GM04503 (cell line): ENCODE data around the gene LONRF2.

Source experiments
- DNase-seq: peaks from one replicate; pipeline ENCODE4 v3.0.0-alpha.2; 2012; ENCODE audit warnings: low read depth

The LONRF2 gene

DNA sequence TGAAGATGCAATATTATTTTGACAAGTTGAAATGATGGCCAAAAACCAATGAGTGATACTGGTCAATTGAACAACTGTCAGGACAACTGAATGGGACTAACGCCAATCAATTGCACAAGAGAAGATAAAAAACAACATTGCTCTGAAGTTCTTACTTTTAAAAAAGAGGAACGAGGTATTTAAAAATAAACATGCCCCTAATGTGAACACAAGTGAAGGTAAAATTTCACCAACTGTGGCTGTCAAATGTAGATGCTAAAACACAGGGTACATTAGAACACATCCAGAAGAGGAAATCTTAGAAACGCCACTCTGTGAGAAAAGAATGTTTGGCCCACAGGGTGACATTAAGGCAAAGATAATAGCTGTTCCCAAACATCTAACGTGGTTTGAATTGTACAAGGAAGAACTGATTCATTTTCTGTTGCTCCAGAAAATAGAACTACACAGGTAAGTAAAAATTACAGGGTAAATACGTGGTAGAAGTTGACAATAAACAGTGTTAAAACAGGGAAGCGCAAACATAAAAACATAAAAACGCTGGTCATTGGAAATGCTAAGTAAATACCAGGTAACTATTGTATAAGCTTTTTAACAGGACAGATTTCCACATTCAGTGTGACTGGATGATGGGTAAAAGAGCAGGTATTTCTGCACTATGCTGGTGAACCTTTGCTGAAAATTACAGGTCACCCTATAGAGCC, 20.3 kb downstream of the LONRF2 start:
- DNase-seq, result no peak

DNA sequence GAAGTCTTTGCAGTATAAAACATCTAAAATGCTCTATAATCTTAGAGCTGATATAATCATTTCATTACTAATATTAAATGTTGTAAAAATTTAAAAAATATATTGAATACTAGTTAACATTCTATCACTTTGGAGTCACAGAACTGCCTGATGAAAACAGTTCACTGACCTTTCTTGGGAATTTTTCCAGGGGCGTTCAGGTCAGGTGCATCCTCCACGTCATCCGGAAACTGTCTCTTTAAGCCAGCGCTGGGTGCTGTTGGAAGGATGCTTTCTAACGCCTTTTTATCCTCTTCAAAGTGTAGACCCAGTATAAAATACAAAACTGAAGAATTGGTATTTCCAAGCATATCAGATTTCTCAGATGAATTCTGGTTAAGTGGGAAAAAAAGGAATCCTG, 22.8 kb downstream of the LONRF2 start:
- no peak for DNase-seq

DNA sequence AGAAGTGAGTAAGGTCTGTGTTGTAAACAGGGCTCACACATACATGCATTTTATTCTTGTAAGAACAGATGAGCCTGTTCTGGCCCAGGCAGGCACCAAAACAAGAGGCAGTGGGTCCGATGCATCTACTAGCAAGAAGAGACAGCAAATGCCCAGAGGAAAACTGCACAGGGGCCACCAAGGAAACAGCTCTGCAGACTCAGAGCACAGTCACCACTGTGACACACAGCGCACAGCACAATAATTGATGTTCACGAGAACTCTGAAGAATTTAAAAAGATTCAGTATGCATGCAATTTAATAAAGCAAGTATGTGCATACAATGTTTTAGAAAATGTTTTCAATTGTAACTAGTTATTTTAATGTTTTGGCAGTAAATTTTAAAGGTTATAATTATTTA, 24.8 kb downstream of the LONRF2 start:
- DNase-seq, result no peak

DNA sequence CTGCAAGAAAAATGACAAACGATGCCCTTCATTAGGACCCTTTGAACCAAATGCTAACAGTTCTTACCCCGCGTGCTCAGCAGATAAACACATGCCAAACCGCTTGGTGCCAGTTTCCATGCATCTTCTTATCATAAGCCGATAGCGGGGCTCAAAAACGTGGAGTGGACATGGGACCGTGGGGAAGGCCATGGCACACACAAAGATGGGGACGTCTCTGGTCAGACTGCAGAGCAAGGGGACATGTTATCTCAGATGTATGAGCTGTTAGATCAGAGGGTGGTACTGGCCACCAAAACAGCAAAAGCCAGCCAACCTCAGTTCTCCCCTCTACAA, 28.2 kb downstream of the LONRF2 start:
- DNase-seq, result no peak

DNA sequence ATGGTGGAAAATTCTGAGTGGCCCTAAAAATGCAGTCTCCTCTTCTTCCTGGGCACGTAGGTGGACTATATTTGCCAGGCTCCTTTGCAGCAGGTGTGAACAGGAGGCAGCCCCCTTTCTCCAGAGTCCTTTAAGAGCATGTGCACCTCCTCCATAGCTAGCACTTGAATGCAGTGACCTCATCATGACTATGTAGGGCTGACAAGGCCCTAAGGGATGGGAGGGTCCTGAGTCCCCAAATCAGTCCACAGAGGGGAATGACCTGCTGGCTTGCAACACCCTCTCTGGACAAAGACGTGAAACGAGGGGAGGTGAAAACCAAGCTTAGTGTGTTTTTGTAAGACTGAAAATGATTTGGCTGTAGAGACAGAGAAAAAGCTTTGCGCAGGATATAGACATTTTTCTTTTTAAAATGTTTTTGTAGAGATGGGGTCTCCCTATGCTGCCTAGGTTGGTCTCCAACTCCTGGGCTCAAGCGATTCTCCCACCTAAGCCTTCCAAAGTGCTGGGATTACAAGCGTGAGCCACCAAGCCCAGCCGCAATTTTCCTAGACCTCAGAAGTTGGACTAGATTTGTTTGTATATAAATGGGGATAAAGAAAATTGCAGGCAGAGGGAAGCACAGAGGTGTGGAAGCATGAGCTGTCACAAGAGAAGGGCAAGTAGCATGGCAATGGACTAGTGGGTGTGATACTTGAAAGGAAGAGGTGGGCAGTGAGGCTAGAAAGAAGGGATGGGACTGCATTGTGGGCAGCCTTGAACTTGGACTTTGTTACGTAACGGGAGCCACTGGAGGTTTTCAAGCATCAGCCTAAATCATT, 28.8 kb downstream of the LONRF2 start:
- no peak for DNase-seq

DNA sequence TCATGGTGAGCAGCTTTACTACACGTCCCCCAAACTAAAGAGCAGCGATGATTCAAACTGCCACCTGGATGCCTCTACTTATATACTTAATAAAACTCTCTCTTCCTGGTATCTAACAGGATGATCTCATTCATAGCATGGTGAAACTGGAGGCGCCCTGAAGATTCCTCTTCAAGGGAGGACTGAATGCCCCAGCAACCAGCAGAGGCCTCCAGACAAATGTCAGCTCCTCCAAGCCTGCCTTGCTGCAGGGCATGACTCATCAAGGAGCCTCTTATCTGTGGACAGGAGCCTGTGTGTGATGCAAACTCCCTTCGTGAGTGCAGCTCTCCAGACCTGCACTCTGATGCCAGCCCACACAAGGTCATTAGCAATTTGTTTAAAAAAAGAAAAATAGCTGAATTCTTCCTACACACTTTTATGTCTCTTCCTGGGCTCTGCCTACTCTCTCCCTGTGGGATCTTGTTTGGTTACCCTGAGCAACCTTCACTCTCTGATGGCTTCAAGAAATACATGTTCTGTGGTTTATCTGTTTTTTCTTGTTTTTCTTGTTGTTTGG, 30.2 kb downstream of the LONRF2 start:
- peak; percentile 43 for DNase-seq

DNA sequence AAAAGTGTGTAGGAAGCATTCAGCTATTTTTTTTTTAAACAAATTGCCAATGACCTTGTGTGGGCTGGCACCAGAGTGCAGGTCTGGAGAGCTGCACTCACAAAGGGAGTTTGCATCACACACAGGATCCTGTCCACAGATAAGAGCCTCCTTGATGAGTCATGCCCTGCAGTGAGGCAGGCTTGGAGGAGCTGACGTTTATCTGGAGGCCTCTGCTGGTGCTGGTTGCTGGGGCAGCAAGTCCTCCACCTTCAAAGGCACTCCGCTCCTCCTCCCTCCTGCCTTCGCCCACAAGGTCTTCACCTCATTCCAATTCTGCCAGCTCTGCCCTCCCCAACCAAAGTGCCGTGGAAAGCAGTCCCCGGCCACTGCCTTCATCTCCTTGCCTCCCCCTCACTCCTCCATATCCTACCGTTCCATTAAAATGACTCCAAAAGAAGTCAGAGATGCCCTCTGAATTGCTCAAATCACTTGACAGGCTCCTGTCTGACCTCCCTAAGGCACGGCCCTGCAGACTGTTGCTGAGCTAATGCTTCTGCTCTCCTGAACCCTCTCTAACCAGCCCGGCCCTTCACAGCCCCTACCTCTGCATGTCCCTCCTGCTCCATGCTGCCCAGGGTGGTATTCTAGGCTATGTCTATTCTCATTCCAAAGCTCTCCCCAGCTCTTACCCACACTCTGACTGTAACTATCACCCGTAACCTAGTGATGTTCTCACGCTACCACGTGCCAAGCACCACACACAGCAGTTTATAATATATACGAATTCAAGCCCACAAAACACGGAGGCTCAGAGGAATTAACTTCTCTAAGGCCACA, 30.9 kb downstream of the LONRF2 start:
- peak; percentile 55 for DNase-seq

DNA sequence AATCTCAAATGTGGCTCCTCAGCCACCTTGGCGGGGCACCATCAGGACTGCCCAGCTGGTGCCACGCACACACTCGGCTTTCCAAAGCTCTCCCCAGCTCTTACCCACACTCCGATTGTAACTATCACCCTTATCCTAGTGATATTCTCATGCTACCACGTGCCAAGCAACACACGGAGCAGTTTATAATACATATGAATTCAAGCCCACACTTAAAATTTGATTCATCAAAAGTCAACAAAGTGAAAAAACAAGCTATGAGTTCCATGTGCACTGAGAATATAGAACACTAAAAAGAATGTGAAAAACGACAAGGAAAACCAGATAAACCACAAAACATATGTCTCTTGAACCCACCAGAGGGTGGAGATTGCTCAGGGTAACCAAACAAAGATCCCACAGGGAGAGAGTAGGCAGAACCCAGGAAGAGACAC, 31.6 kb downstream of the LONRF2 start:
- no peak for DNase-seq

DNA sequence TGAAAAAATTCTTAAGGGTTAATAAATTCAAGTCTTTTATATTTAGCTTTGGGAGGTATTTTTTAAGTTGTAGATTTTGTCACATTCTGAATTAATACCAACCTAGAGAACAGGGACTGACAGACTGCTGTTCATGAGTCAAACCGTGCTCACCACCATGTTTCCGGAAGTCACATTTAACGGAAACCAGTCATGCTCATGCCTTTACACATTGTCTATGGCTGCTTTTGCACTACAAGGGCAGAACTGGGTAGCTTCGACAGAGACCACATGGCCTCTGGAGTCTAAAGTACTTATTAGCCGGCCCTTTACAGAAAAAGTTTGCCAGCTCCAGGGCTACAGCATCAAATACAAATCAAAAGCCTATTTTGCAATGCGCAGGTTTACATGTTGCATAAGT, 33.3 kb downstream of the LONRF2 start:
- no peak for DNase-seq

DNA sequence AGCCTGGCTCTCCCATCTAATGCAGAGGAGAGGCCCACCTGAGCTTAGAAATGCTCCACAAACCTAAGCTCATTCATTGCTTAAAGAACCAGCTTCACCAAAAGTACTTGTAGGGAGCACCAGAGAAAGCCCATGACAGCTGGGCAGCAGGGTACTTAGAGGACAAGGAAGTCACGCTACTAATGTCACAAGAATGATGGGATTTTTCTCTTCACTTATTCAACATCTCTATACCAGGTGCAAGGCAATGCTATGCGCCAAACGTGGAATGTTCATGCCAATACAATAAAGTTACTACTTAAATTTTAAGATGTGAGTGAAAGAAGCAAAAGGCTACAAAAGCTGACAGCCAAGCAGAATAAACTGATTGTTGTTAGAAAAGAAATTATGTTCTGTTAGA, 36.0 kb downstream of the LONRF2 start:
- DNase-seq, result no peak

DNA sequence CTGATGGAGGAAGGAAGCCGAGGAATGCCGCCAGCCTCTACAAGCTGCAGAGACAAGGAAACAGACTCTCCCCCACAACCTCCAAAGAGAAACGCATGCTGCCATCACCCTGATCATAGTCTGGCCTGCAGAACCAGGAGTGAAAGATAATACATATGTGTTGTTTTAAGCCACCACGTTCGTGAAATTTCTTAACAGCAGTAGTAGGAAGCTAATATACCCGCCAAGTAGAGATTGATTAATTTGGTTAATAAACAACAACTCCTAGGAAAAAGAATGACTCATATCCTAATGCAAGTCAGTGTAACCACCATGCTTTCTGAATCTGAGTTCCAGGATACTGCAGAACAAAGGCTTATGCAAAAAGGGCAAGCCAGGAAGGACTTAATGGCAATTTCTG, 36.6 kb downstream of the LONRF2 start:
- DNase-seq, result peak; percentile 3

DNA sequence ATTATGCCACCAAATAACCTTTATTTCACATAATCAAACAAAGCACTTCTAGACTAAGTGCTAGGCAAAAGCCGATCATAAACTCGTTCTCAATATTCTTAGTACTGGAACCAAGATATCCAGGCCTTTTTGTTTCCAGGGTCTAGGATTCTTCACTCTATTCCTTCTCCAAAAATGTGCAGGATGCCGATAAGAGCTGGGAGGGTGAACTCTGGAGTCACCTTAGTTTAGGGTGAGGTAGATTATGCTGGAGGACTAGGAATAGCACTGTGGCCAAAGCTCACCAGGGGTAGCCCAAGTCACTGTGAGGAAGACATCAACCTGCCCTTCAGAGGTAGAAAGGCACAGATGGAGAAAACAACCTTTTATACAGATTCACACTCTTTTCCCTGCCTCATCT, 37.3 kb downstream of the LONRF2 start:
- DNase-seq, result no peak

DNA sequence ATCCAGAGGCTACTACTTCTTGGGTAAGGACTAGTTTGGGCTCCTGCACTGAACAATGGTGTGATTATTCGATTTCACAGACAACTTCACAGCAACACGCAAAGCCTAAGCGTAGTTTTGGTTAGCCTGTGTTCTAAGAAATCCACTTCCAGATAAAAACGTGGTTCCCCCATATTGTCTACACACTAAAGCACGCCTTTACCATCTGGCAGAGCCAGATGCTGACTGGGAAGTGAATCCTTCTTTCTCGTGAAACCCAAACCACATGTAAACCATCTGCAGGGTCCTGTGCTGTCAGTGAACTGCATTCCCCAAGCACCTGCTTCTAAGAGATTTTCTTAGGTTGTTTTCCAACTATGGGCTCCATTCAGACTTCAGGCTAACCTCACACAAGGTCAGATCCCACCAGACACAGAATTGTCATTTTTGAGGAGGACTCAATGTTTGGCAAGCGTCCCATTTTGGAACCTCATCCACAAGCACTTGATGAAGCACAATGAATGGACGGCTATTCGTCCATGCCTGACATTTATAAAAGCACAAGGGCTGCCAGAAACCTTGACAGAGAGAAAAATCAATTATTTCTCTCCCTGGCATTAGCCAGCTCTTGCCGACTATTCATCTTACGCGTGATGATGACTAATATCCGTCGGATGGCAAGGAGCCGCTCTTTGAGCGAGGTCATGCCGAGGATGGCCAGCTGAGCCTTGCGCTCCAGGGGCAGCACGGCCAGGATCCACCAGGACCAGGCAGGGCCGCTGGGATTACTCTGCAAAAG, 38.4 kb downstream of the LONRF2 start:
- DNase-seq, result no peak

DNA sequence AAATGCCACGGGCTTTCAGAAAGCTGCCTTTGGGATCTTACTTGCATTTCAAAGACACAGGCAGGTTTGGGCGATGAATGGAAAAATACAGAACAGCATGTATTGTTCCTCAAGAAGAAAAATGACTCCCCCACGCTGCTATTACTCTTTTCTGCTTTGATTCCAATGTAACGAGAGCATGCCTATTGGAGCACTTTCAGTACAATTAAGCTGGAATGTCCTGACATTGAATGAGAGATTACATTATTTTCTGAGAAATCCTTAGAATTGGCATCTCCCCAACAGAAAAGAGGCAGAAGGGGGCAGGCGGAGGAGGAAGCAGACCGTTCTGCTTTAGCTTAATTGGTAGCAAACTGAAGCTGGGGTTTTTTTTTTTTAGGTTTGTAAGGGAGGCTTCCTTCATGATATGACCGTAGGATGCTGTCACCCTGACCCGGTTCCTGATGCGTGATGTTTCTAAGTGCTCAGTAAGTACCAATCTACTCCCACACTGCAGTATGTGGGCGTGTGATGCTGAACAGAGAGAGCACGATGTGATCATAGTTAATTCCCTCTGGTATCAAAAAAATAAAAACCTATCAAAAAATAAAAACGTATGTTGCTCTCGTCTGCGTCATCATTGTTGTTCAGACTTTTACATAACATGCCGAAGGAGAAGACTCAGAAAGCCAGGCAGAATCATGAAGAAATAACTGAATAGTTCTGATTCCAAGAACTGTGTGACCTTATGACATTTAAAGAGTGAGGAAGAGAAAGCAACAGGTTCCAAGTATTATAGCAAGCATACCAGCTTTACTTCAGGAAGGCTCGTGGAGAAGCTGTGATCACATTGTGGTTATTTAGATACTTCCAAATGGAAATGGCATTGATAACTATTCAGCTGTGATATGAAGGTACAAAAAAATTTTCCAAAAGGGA, 40.5 kb downstream of the LONRF2 start:
- DNase-seq, result no peak

DNA sequence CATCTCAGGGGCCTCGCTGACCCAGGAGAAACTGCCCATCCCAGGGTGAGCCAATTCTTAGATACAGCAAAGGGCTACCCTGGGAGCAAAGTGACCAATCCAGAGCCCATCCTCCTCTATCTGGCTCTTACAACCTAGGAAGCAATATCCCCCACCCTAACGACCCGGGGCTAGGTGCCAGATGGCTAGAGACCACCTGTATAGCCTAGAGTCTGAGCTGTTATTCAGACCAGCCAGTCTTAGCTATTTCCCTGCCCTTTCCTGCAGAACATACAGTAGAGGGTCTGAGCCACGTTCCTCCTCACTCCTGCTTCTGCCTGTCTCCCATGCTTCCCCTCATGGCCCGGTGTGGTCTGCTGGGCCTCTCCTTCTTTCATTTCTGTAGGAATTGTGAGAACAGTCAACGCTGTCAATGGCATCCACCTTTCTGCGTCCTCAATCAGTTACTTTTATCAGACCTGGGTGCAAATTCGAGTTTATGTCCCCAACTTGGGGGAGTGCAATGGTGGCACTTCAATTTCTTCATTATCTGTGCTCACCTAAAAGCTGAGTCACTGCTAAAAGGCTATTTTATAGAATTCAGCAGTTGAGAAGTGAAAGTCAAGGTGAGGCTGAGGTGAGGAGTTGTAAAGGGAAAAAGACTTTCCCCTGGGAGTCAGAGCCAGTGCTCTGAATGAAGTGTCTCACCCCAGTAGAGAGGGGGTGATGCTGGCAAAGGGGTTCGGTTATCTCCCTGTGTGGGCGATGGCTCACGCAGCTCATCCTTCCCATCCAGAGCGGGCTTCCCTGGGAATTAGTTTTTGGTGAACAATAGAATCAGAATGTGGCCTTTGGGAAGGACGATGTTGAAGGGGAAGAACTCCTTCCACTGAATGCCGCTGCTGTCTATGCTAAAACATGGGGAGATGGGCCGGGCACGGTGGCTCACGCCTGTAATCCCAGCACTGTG, 42.4 kb downstream of the LONRF2 start:
- no peak for DNase-seq

DNA sequence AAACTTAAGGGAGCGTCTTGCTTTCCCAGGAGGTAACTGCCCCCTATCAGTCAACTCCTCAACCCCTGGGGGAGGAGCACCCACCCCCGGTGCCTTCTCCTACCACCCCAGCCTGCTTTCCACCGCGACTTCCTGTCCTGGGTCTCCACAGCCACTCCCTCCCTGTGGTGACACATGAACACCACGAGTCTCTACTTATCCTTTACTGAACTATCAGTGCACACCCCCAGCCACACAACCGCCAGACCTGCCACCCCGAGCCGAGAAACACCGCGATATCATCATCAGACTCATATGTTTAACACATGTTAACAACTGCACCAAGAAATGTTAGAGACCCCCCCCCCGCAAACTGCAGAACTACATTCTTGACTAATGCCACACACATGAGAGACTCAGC, 43.3 kb downstream of the LONRF2 start:
- DNase-seq, result no peak

DNA sequence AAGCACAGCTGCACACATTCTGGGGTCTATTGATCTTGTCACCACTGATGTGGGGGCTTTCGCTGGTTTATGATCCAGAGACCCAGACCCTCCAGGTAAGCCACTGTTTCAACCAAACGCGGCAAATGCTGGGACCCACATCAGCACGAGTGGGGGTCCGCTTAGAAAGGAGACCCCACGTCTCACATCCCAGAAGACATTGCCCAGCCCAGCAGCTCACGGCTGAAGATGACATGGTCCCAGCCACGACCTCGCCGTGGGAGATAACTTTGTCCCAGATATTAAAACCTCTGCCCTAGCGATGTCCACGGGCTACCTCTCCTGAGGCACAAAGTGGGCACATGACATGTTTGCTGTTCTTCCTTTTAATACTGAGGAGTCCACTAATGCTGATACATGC, 43.8 kb downstream of the LONRF2 start:
- DNase-seq, result no peak

DNA sequence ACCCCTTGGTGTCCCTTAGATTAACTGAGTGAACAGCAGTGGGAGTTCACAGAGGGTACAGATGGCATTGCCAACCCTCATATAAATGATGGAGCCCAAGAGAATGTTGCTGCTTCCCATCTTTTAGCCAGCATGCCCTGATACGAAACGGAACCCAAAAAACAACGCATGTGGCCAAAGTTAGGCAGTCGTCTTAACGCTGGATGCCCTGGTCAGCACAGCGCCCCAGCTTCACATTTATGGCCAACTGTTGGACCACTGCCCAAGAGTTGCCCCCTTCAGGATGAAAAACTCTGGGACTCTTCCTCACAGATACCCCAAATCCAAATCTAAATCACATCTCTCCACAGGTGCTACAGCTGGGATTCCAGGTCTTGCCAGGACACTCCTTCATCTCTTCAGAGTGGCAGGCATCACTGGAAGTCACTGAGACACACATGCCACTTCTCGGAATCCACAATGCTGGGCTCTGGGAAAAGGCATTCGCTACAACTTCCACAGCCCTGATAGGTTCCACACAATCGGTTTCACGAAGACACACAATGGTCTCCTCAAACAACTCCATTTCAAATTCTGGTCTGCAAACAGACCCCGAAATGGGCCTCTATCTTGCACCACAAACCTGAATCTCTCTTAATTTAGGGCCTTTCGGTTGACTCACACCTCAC, 44.6 kb downstream of the LONRF2 start:
- DNase-seq, result no peak

DNA sequence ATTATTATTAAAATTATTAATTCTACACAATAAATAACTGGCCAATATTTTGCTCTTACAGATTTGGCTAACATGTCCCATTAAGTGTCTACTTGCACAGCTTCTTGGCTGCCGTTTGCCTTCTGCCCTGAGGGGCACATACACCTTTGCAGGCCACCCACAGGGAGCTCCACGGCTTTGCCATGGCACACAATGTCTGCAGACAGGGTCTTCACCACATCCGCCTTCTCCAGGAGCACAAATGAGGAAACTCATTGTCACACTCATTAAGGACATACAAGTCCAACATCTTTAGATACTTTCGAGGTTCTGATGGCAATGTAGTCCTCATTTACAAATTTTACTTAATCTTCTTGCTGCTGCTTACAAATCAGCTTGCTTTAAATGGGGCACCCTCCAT, 45.6 kb downstream of the LONRF2 start:
- DNase-seq, result no peak
